Stimulated activated naive CD8-positive, alpha-beta T cell treated with anti-CD3 and anti-CD28 coated beads, Interleukin-15, Interleukin-2, amounts not matched to agents 100 ng/mL and 50 ng/mL, for 24 hours (primary cell): ENCODE results near the gene TFCP2L1.

Source experiments
- H3K27ac Mint-ChIP-seq: one replicate; pipeline ENCODE4 v1.8.0; 2021; ENCODE audit warnings: mild to moderate bottlenecking, mixed read lengths
- H3K27me3 Mint-ChIP-seq: one replicate; pipeline ENCODE4 v1.8.0; 2021; ENCODE audit warnings: mixed read lengths
- H3K36me3 Mint-ChIP-seq: one replicate; pipeline ENCODE4 v1.8.0; 2021; ENCODE audit warnings: low read depth, mixed read lengths
- H3K4me1 Mint-ChIP-seq: one replicate; pipeline ENCODE4 v1.8.0; 2021; ENCODE audit warnings: low read depth, mixed read lengths
- H3K4me3 Mint-ChIP-seq: one replicate; pipeline ENCODE4 v1.8.0; 2021; ENCODE audit warnings: mild to moderate bottlenecking, mixed read lengths
- H3K9me3 Mint-ChIP-seq: one replicate; pipeline ENCODE4 v1.8.0; 2021; ENCODE audit warnings: mixed read lengths

TFCP2L1 gene

DNA sequence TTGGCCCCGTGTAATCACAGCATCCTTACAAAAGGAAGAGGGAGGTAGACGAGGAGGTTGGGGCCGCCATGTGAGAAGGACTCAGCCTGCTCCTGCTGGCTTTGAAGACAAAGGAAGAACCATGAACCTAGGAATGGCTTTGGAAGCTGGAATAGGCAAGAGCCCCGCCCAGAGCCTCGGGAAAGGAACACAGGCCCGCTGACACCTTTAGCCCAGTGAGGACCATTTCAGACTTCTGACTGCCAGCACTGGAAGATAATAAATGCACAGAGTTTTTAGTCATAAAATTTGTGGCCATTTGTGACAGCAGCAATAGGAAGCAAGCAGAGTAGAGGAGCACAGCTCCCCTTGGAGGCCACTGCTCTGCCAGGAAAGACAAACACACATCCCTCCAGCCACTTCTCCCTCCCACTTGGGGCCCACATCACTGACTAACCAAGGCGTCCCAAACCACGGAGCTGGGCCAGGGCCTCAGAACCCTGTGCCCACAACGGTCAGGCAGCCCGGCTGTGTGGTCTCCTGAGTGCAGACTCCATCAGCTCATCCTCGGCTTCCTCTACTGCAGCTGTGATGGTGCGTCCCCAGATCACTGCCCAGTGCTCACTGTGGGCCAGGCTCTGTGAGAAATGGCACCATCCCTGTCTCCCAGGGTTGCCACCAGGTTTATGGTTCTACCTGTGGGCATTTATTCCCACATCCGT is 39.7 kb downstream of the TFCP2L1 start:
- no peaks in the 10 kb centered on the region for H3K27me3 Mint-ChIP-seq
- H3K4me1 Mint-ChIP-seq: no peaks in the 10 kb centered on the region
- no peaks in the 10 kb centered on the region for H3K36me3 Mint-ChIP-seq
- no peak overlapping the region for H3K4me3 Mint-ChIP-seq
- no peaks in the 10 kb centered on the region for H3K9me3 Mint-ChIP-seq
- no peak overlapping the region for H3K27ac Mint-ChIP-seq

DNA sequence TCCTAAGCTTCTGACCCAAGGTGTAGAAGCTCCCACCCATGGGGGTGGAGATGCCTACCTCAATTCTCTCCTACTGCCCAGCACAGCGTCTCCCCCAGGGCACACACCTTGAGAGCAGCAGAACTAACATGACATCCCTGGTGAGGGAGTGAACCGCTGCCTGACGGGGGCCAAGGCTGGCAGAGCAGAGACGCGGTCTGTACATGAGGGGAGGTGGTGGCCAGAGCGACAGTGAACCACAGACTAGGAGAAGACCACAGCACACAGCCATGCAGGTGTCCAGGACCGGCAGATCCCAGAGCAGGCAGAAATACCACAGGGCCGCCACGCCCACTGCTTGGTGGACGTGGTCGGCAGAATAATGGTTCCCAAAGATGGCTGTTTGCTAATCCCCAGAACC is 40.4 kb downstream of the TFCP2L1 start:
- Mint-ChIP-seq H3K4me1 (no peaks in the 10 kb centered on the region), H3K9me3 (no peaks in the 10 kb centered on the region), H3K27ac (no peak overlapping the region), H3K36me3 (no peaks in the 10 kb centered on the region), H3K27me3 (no peaks in the 10 kb centered on the region), H3K4me3 (no peak overlapping the region)

DNA sequence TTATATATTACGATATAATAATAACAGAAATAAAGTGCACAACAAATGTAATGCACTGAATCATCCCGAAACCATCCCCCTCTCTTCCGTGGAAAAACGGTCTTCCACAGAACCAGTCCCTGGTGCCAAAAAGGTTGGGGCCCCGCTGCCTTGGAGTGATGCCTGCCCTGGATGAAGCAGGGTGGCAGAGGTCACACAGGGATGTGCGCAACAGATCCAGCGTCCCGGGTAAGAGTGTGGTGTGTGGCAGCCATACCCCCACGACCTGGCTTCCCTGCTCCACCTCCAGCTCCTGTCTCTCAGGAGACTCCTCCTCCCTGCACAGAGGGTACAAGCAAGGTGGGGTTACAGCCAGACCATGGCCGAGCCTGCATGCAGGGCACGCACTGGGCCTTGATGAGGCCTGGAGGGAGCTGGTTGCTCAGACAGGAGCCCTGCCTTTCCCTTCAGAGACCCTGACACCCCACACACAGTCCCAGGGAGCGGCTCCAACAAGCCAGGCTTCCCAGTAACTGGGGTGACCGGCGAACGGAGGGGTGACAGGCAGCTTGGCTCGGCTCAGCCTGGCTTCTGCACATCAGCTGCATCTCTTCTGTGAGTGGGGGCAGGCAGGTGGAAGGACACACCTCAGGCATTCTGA is 41.1 kb downstream of the TFCP2L1 start:
- Mint-ChIP-seq H3K27me3 (no peaks in the 10 kb centered on the region), H3K4me3 (no peak overlapping the region), H3K36me3 (no peaks in the 10 kb centered on the region), H3K9me3 (no peaks in the 10 kb centered on the region), H3K27ac (no peak overlapping the region), H3K4me1 (no peaks in the 10 kb centered on the region)

DNA sequence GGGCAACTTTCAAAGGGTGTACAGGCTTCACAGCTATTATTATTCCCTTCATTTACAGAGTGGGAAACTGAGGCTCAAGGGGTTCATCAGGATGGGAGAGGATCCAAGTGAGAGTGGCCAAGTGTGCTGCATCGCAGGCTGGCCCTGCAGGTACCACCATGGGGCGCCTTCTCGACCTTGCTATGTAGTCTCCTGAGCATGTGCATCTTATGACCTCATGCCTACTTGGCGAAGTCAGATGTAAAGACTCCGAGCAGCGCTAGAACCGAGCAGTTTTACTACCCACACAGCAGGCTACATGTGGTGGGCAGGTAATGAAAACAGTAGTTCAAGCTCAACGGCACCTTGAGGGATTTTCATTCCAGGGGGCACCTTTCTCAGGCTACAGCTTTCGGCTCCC is 42.0 kb downstream of the TFCP2L1 start:
- H3K27me3 Mint-ChIP-seq: no peaks in the 10 kb centered on the region

DNA sequence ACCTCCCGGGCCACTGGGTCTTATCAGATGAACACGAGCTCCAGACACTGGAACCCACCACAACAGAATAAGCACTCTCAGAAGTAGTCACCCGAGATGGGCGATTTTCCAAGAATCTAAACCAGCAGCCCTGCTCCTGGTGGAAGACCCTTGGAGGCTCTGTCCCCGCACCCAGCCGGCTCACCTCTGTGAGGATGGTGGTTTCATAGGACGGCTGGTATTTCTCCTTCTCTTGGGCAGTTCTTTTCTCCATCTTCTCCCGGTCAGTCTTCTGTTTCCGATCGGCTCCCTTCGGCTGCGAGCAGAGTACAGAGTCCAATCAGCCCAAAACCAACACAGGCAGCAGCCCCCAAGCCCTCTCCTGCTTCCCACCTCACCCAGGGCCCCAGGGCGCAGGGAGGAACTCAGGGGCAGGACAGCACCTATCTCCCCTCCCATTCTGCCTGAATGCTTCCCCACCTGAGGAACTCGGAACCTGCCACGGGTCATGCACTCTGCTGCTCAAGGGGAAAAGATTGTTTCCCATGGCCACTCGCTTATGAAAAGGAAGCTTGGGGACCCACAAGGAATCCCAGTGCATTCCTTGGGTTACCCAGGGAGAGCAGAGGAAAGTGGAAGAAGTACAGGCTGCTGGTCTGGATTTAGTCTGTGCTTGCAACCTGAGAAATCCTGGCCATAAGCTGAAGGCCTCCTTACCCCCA is 42.7 kb downstream of the TFCP2L1 start:
- Mint-ChIP-seq H3K36me3 (no peaks in the 10 kb centered on the region), H3K27ac (no peak overlapping the region), H3K9me3 (no peaks in the 10 kb centered on the region), H3K4me1 (no peaks in the 10 kb centered on the region), H3K4me3 (no peak overlapping the region), H3K27me3 (no peaks in the 10 kb centered on the region)

More for the DNA sequence above, 42.0 kb downstream of the TFCP2L1 start:
- H3K9me3 Mint-ChIP-seq: no peaks in the 10 kb centered on the region
- no peak overlapping the region for H3K4me3 Mint-ChIP-seq
- no peaks in the 10 kb centered on the region for H3K4me1 Mint-ChIP-seq
- no peak overlapping the region for H3K27ac Mint-ChIP-seq
- no peaks in the 10 kb centered on the region for H3K36me3 Mint-ChIP-seq

DNA sequence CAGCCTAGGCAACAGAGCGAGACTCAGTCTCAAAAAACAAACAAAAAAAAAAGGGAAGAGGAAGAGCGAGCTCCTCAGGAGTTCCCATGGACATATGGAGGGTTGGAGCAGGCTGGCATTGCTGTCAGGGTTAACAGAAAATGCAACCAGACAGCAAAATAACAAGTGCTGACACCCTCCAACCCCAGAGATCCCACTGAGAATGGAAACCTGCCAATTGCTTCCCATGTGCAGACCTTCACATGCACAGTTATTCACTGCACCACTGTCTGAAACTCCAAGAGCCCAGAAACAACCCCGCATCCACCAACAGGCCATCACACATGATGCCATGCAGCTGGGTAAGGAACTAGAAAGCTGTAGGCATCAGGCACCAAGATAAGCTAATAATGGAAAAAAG is 43.5 kb downstream of the TFCP2L1 start:
- H3K4me1 Mint-ChIP-seq: no peaks in the 10 kb centered on the region
- no peak overlapping the region for H3K27ac Mint-ChIP-seq
- no peaks in the 10 kb centered on the region for H3K36me3 Mint-ChIP-seq
- H3K9me3 Mint-ChIP-seq: no peaks in the 10 kb centered on the region
- no peaks in the 10 kb centered on the region for H3K27me3 Mint-ChIP-seq
- H3K4me3 Mint-ChIP-seq: no peak overlapping the region

DNA sequence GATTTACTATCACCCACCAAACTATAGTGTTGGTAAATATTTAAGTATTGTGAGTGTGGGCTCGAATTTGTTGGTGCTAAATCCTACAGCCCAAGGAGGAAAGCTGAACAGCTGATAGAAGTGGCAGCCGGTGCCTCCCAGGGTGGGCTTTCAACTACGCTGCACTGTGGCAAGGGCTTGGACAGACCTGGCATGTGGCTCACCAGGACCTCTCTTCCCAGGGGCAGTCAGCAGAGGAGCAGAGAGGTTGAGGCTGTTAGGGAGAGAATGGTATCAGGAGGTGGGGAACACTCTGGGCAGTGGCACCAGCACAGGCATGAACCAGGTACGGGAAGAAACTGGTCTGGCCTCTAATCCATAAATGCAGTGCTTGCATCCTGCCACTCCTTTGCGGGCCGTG is 44.6 kb downstream of the TFCP2L1 start:
- H3K9me3 Mint-ChIP-seq: no peaks in the 10 kb centered on the region
- no peaks in the 10 kb centered on the region for H3K27me3 Mint-ChIP-seq
- no peak overlapping the region for H3K4me3 Mint-ChIP-seq
- no peak overlapping the region for H3K27ac Mint-ChIP-seq
- no peaks in the 10 kb centered on the region for H3K4me1 Mint-ChIP-seq
- no peaks in the 10 kb centered on the region for H3K36me3 Mint-ChIP-seq

DNA sequence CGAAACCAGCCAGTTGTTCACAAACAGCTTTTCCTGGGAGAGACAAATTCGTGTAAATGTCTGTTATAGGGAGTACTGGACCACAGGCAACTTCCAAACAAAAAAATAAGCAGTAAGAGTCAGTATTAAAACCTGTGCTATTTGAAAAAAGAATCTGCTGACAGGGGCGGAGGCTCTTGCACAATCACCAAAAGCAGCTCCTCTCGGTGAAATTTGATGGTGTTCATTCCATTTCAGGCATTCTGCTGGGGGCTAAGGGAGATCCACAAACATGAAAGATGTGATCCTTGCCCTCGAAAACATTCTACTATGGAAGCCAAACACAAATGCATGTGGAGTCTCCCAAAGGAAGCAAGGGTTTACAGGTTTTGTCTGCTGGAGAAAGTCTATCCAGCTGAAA is 45.0 kb downstream of the TFCP2L1 start:
- no peaks in the 10 kb centered on the region for H3K4me1 Mint-ChIP-seq
- no peaks in the 10 kb centered on the region for H3K36me3 Mint-ChIP-seq
- no peak overlapping the region for H3K27ac Mint-ChIP-seq
- no peaks in the 10 kb centered on the region for H3K27me3 Mint-ChIP-seq
- H3K4me3 Mint-ChIP-seq: no peak overlapping the region
- no peaks in the 10 kb centered on the region for H3K9me3 Mint-ChIP-seq

DNA sequence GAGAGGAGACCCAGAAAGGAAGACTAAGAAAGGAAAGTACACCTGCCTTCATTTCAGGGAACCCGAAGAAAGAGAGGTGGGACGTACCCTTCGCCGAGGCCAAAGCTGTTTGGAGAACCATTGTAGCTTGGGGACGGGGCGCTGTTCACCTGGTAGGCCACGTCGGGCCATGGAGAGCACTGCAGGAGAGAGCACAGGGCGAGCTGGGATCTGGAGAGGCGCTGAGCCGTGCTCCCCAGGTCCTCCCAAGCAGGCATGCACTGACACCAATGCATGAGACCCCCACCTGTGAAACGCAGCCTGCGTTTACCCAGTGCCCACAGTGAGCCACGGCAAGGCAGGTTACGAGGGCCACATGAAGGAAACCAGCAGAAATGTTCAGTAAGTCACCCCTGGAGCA is 45.5 kb downstream of the TFCP2L1 start:
- Mint-ChIP-seq H3K36me3 (no peaks in the 10 kb centered on the region), H3K9me3 (no peaks in the 10 kb centered on the region), H3K27ac (no peak overlapping the region), H3K4me3 (no peak overlapping the region), H3K27me3 (no peaks in the 10 kb centered on the region), H3K4me1 (no peaks in the 10 kb centered on the region)

DNA sequence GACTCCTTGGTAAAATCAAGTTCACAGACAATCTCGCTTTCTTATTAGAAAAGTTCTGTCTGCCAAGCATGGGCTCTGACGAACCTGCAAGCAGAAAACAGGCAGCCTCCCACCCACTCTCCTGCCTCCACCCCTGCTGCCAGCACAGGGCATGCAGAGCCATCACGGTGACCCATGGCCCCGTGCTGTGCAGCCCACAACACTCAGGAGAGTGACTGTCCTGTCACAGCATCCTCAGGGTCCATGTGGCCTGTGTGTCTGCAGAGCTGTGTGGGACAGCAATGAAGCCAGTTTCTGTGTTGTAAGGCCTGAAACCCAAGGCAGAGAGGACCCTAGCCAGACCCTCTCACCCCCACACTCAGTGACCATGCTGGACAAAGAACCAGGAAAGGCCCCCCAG is 46.2 kb downstream of the TFCP2L1 start:
- H3K27me3 Mint-ChIP-seq: no peaks in the 10 kb centered on the region
- no peaks in the 10 kb centered on the region for H3K4me1 Mint-ChIP-seq
- H3K4me3 Mint-ChIP-seq: no peak overlapping the region
- no peaks in the 10 kb centered on the region for H3K36me3 Mint-ChIP-seq
- no peak overlapping the region for H3K27ac Mint-ChIP-seq
- no peaks in the 10 kb centered on the region for H3K9me3 Mint-ChIP-seq

DNA sequence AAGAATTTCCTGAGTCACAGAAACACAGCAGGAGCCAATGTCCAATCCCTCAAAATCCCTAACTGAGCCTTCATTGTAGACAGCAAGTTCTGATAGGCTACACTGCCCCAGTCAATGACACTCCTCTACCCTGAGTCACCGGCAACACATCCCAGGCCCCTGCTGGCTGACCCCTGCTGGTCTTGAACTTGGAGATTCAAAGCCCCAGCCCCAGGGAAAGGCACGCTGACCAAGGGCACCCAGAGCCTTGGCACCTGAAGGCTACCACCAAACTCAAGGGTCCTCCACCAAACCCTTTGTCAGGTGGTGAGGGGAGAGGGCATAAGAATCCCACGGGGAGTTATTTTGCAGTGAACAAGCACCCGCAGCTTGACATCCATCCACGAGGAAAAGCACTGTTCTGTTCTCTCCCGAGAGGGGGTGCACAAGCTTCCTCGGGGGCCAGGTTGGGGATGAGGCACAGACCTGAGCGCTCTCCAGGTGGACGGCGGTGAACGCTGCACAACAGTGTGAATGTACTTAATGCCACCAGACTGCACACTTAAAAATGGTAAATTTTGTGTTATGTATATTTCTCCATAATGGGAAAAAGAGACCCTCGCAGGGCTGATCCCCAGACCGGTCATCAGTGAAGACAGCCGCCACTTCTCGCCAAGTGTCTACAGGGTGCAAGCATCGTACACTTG is 46.9 kb downstream of the TFCP2L1 start:
- H3K27ac Mint-ChIP-seq: no peak overlapping the region
- no peaks in the 10 kb centered on the region for H3K27me3 Mint-ChIP-seq
- no peaks in the 10 kb centered on the region for H3K36me3 Mint-ChIP-seq
- H3K4me1 Mint-ChIP-seq: no peaks in the 10 kb centered on the region
- H3K4me3 Mint-ChIP-seq: no peak overlapping the region
- H3K9me3 Mint-ChIP-seq: no peaks in the 10 kb centered on the region

DNA sequence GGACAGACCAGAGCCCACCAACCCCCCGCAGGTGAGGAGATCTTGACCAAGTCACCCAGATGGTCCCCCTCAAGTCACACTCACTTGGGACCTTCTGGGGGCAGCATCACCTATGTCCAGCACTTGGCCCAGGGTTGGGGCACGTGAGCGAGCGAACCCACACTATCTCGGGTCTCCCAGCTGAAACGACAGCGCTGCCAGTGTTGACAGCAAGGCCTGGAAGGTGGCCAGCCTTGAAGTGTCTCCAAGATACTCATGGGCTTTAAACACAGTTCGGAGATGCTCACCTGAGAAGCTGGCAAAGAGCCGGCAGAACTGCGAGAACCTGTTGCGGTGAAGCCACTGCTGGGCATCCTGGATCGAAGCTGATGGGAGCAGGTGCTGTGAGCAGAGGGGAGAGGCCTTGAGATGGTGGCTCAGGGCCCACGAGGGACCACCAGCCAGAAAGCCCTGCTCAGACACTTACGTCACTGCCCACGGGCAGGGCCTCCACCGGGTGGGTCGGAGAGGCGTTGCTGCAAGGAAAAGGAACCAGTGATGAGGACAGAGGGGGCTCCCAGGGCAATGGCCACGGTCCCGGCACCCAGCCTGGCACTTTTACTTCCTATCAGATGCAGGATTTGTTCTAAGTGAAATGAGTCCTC is 47.5 kb downstream of the TFCP2L1 start:
- Mint-ChIP-seq H3K4me3 (no peak overlapping the region), H3K36me3 (no peaks in the 10 kb centered on the region), H3K27me3 (no peaks in the 10 kb centered on the region), H3K9me3 (no peaks in the 10 kb centered on the region), H3K4me1 (no peaks in the 10 kb centered on the region), H3K27ac (no peak overlapping the region)

DNA sequence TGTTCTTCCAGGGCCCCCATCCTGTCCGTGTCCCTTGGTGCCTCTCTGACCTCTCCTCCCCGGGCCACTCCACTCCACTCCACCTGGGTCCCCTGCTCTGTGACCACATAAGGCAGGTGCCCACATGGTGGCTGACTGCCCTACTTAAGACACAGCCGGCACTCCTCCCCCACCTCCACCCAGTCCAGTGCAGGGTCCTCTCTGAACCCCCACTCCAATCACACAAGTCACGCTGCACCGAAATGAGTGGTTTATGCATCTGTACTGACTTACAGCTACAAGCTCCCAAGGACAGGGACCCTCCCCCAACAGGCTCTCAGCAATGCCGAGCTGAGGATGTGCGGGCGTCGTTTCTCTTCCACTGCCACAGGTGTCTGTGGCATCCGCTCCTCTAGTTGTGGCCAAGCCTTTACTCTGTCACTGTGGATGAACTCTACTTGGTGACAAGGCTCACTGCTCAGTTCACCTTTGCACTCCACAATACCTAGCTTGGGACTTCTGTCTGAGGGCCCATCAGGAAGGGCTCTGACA is 48.3 kb downstream of the TFCP2L1 start:
- no peaks in the 10 kb centered on the region for H3K9me3 Mint-ChIP-seq
- no peak overlapping the region for H3K4me3 Mint-ChIP-seq
- no peak overlapping the region for H3K27ac Mint-ChIP-seq
- H3K4me1 Mint-ChIP-seq: no peaks in the 10 kb centered on the region
- no peaks in the 10 kb centered on the region for H3K27me3 Mint-ChIP-seq
- no peaks in the 10 kb centered on the region for H3K36me3 Mint-ChIP-seq

DNA sequence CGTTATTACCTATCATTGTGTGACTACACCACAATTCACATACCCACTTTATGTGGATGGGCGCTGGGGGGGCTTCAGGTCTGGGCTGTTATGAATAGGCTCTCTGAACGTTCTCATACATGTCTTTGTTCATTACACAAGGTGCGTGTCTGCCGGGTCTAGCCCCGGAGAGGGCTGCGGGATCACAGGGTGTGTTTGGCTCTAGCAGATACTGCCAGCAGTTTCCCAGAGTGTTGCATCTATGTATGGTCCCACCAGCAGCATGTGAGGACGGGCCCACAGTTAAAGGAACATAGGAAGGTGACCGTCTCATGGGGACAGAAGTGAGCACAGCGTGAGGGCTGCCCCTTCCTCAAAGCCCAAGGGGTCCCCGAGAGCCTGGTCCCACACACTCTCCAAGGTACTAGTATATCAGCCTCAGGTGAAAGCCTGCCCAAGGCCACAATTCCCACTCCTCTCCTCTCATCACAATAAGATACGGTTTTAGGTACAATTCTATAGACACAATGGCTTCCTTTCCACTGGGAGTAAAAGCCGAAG is 48.8 kb downstream of the TFCP2L1 start:
- H3K36me3 Mint-ChIP-seq: no peaks in the 10 kb centered on the region
- no peaks in the 10 kb centered on the region for H3K27me3 Mint-ChIP-seq
- H3K9me3 Mint-ChIP-seq: no peaks in the 10 kb centered on the region
- H3K4me3 Mint-ChIP-seq: no peak overlapping the region
- no peak overlapping the region for H3K27ac Mint-ChIP-seq
- H3K4me1 Mint-ChIP-seq: no peaks in the 10 kb centered on the region
